GM12801 (cell line): ENCODE data around the gene C17orf50.

Experiments used
- TF ChIP-seq, protein P1 (sequence below): IDR thresholded peaks from one replicate; pipeline ENCODE4 v1.5.1; 2011; ENCODE audit warnings: control low read depth; ENCODE audit not compliant: insufficient read length; ENCODE audit errors: extremely low read depth

The C17orf50 gene

DNA sequence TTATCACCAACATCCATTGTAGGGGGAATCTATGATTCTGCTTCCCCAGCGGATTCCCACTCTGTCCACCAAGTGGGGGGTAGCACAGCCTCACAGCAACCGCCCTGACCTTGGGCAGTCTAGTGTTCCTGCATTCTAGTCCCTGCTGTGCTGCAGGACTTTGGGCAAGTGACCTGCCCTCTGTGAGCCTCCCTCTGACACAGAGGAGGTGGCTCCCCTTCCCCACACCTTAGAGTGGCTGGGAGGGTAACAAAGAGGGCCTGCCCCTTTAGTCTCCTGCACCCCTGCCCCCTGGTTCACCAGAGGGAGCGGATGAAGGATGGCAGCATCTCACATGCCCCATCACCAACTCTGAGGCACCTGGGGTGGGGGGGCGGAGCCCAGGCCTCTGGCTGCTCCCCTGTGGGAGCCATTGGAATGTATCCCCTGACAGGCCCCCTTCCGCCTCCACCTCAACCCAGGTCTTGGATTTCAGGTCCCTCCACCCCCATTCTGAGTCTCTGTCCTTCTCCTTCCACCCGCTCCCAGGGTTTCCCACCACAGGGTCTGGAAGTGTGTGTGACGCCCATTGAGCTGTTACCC is 17.7 kb upstream of the C17orf50 start:
- TF ChIP-seq, protein P1, sequence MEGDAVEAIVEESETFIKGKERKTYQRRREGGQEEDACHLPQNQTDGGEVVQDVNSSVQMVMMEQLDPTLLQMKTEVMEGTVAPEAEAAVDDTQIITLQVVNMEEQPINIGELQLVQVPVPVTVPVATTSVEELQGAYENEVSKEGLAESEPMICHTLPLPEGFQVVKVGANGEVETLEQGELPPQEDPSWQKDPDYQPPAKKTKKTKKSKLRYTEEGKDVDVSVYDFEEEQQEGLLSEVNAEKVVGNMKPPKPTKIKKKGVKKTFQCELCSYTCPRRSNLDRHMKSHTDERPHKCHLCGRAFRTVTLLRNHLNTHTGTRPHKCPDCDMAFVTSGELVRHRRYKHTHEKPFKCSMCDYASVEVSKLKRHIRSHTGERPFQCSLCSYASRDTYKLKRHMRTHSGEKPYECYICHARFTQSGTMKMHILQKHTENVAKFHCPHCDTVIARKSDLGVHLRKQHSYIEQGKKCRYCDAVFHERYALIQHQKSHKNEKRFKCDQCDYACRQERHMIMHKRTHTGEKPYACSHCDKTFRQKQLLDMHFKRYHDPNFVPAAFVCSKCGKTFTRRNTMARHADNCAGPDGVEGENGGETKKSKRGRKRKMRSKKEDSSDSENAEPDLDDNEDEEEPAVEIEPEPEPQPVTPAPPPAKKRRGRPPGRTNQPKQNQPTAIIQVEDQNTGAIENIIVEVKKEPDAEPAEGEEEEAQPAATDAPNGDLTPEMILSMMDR: no peak

GRCh38 chr17:35743626-35744328 is 16.9 kb upstream of the C17orf50 start:
- TF ChIP-seq, protein P1: no peak

- TF ChIP-seq, protein P1: no peak
Measured at GRCh38 chr17:35744830-35745229, 15.9 kb upstream of the C17orf50 start.

DNA sequence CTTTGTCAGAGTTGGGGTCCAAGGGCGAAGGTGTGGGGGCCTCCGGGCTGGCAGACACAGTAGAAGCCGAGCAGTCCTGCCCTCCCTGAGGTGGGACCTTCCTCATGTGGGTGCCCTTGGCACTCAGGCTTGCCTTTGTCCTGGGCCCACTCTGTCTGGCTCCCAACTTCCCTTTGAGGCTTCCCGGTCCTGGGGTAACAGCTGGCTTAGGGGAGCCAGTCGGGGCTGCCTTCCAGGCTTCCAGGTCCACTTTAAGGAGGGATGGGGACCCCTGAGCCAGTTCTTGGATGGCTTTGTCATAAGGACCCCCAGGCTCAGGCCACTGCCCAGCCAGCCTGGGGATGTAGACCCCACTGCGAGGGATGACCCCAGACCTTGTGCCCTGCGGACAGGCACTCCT is 15.4 kb upstream of the C17orf50 start:
- TF ChIP-seq, protein P1: no peak

- TF ChIP-seq, protein P1: no peak
Measured at GRCh38 chr17:35745749-35746320, 14.9 kb upstream of the C17orf50 start.

DNA sequence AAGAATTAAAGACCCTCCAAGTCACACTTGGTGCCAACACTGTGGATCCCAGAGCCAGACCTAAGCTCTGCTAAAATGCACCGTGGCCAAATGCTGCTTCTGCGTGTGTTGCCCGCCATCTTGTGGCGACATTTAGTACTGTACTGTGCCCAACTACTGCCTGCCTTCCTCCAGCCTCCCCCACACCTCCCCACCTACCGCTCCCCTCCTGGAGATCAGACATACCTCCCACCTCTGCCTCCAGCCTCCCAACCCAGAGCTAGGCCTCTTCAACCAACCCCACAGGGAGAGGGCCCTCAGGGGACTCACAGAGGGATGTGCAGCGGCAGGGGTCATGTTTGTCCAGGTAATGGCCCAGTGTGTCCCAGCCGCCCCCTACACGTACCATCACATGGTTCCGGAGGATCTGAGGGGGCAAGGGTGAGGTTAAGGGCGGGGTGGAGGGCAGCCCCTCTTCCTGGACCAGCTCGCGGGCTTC is 13.1 kb upstream of the C17orf50 start:
- TF ChIP-seq, protein P1: peak; percentile 10

- TF ChIP-seq, protein P1: no peak
Measured at GRCh38 chr17:35748341-35748841, 12.3 kb upstream of the C17orf50 start.
